ENCODE data around the gene SLBP. TPM values are rescaled to one million over a fixed set of nuclear protein-coding genes. Genes with fewer than 3 reads are reported as not detected.

SLBP gene
- polyA plus RNA-seq, 3 donors = 39.6 to 63.7 (median 59.1) TPM

DNA sequence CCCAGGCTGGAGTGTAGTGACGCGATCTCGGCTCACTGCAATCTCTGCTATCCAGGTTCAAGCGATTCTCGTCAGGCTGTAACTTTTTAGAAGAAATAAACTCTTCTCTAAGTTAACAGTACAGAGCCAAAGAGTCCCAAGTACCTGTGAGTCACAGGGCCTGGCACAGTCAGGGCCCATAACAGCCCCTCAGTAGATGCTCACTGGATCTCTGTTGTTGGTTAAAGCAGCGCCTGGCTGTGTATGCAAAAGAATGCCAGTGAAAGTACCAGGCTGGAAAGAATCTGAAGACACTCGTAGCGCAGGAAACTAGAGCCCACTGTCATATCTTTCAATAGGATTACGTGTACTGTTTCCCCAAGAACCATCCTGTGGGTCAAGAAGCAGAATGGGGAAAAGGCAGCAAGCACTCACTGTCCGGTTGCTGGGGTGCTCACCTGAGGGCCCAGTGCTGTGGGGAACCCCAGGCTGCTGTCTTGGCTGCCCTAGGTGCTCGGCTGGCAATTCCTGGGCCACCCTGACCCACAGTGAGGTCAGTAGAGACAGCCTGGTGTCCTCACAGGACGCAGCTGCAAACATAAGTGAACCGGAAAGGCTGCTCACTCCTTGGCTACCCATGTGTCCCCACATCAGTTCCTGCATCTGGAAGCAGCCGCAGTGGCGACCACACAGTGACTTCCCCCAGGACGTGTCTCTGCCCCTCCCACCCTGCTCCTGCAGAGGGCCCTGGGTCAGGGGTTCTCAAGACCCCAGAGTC, 3.1 kb upstream of the SLBP start:
- Histone ChIP-seq H3K9me3 (replicated peaks in 1 of 2; ENCODE audit: control insufficient read depth in 1 of 2, insufficient read depth in 1 of 2, low read length in 2 of 2) (no peaks in the 10 kb centered on the region), H3K36me3 (replicated peaks in 1 of 2; ENCODE audit: control insufficient read depth in 1 of 2, insufficient read depth in 2 of 2, low read length in 2 of 2) (peaks cover 24 to 32% of the 10 kb centered on the region in 2 donors), H3K79me2 (ENCODE audit: insufficient read depth, low read length) (peaks cover 93% of the 10 kb centered on the region), H3K27ac (ENCODE audit: low read depth in 1 of 2, low read length in 2 of 2) (peak overlapping the region; percentile 67 to 92), H3K4me1 (ENCODE audit: control insufficient read depth in 1 of 2, insufficient read depth in 2 of 2, low read length in 2 of 2) (peaks cover 55 to 70% of the 10 kb centered on the region in 2 donors), H3K9ac (ENCODE audit: insufficient read depth, low read length, poor library complexity, severe bottlenecking) (peak overlapping the region; percentile 27), H3K4me3 (replicated peaks in 1 of 3; ENCODE audit: low read depth in 2 of 3, low read length in 3 of 3) (peak overlapping the region in 1 of 3 experiments; percentile 55), H4K20me1 (ENCODE audit: insufficient read depth, low read length) (peaks cover 73% of the 10 kb centered on the region), H3K27me3 (ENCODE audit: control insufficient read depth in 2 of 2, insufficient read depth in 2 of 2, low read length in 2 of 2) (no peaks in the 10 kb centered on the region), H2AFZ (ENCODE audit: insufficient read depth, low read depth, low read length, poor library complexity, severe bottlenecking) (no peak overlapping the region), H3K4me2 (replicated peaks; ENCODE audit: extremely low read depth, low read length, poor library complexity, severe bottlenecking) (peak overlapping the region; percentile 94)
- H3K36me3 Mint-ChIP-seq = peaks cover 16 to 35% of the 10 kb centered on the region in 2 donors
- H3K9me3 Mint-ChIP-seq = no peaks in the 10 kb centered on the region
- peak; percentile 51 to 61 (median 60) for DNase-seq
- TF ChIP-seq, protein P1, sequence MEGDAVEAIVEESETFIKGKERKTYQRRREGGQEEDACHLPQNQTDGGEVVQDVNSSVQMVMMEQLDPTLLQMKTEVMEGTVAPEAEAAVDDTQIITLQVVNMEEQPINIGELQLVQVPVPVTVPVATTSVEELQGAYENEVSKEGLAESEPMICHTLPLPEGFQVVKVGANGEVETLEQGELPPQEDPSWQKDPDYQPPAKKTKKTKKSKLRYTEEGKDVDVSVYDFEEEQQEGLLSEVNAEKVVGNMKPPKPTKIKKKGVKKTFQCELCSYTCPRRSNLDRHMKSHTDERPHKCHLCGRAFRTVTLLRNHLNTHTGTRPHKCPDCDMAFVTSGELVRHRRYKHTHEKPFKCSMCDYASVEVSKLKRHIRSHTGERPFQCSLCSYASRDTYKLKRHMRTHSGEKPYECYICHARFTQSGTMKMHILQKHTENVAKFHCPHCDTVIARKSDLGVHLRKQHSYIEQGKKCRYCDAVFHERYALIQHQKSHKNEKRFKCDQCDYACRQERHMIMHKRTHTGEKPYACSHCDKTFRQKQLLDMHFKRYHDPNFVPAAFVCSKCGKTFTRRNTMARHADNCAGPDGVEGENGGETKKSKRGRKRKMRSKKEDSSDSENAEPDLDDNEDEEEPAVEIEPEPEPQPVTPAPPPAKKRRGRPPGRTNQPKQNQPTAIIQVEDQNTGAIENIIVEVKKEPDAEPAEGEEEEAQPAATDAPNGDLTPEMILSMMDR (IDR thresholded peaks at IDR 0.05) = no peak
- WGBS (ENCODE audit: insufficient coverage) = 45% methylated on average over 13 of the region's 16 CpGs
- intact Hi-C loops (cut with micrococcal nuclease) = loop anchor here in 1 of 2 donors (10.0 kb wide), 2 partner anchors 130 to 550 kb away; partner anchors contain the start of gene MXD4
- no peaks in the 10 kb centered on the region for H3K27me3 Mint-ChIP-seq (ENCODE audit: low read depth in 3 of 3)
- H3K4me1 Mint-ChIP-seq = peaks cover 62% of the 10 kb centered on the region
- peak overlapping the region; percentile 16 to 55 for H3K4me3 Mint-ChIP-seq
- H3K27ac Mint-ChIP-seq = peak overlapping the region; percentile 85 to 99 (median 90)

DNA sequence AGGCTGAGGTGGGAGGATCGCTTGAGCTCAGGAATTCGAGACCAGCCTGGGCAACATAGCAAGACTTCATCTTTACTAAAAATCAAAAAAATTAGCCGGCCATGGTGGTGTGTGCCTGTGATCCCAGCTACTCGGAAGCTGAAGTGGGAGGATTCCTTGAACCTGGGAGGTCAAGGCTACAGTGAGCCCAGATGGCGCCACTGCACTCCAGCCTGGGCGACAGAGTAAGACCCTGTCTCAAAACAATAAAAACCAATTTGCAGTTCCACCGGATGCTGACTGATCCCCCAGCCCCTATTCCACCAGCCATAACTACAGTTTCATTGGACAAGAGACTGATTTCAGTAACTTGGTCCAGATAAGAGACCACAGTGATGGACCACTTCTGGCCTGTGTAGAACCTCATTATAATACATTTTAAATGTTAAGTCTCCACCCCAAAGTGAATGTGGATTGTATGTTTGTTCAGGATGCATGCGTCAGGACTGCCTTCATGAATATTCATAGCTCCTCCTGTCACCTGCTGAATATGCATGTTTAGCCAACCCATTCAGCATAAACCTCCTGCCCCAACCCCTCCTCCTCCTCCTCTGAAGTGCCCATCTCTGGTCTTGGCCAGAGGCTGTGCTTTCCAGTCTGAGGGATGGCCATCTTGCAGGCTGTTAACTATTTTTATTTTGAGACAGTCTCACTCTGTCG, 2.3 kb upstream of the SLBP start:
- no peaks in the 10 kb centered on the region for H3K9me3 ChIP-seq (replicated peaks in 1 of 2; ENCODE audit: control insufficient read depth in 1 of 2, insufficient read depth in 1 of 2, low read length in 2 of 2)
- H3K4me1 ChIP-seq (ENCODE audit: control insufficient read depth in 1 of 2, insufficient read depth in 2 of 2, low read length in 2 of 2) = peaks cover 50 to 67% of the 10 kb centered on the region in 2 donors
- peak overlapping the region in 1 of 3 experiments; percentile 91 for H3K4me3 ChIP-seq (replicated peaks in 1 of 3; ENCODE audit: low read depth in 2 of 3, low read length in 3 of 3)
- TF ChIP-seq, protein P1 (IDR thresholded peaks at IDR 0.05) = no peak
- DNase-seq = peak in 2 of 3 donors; percentile 27 to 40
- H2AFZ ChIP-seq (ENCODE audit: insufficient read depth, low read depth, low read length, poor library complexity, severe bottlenecking) = no peak overlapping the region
- H3K27ac Mint-ChIP-seq = peak overlapping the region; percentile 85 to 99 (median 95)
- H3K36me3 Mint-ChIP-seq = peaks cover 22 to 42% of the 10 kb centered on the region in 2 donors
- intact Hi-C loops (cut with micrococcal nuclease) = loop anchor here in 1 of 2 donors (5.0 to 10.0 kb wide), 3 partner anchors 130 to 550 kb away; partner anchors contain the start of genes LETM1 and MXD4
- H3K4me2 ChIP-seq (replicated peaks; ENCODE audit: extremely low read depth, low read length, poor library complexity, severe bottlenecking) = peak overlapping the region; percentile 94
- peaks cover 93% of the 10 kb centered on the region for H3K79me2 ChIP-seq (ENCODE audit: insufficient read depth, low read length)
- no peaks in the 10 kb centered on the region for H3K9me3 Mint-ChIP-seq
- H3K27me3 Mint-ChIP-seq (ENCODE audit: low read depth in 3 of 3) = no peaks in the 10 kb centered on the region
- H3K4me3 Mint-ChIP-seq = no peak overlapping the region
- 54% methylated on average over 3 of the region's 9 CpGs for WGBS (ENCODE audit: insufficient coverage)
- peaks cover 62% of the 10 kb centered on the region for H3K4me1 Mint-ChIP-seq
- no peaks in the 10 kb centered on the region for H3K27me3 ChIP-seq (ENCODE audit: control insufficient read depth in 2 of 2, insufficient read depth in 2 of 2, low read length in 2 of 2)
- H3K9ac ChIP-seq (ENCODE audit: insufficient read depth, low read length, poor library complexity, severe bottlenecking) = peak overlapping the region; percentile 27
- peaks cover 68% of the 10 kb centered on the region for H4K20me1 ChIP-seq (ENCODE audit: insufficient read depth, low read length)
- H3K27ac ChIP-seq (ENCODE audit: low read depth in 1 of 2, low read length in 2 of 2) = peak overlapping the region; percentile 67 to 92
- peaks cover 27 to 32% of the 10 kb centered on the region in 2 donors for H3K36me3 ChIP-seq (replicated peaks in 1 of 2; ENCODE audit: control insufficient read depth in 1 of 2, insufficient read depth in 2 of 2, low read length in 2 of 2)
